GOT3 (cell line): ENCODE results near the gene AUTS2.

Experiments used
- DNase-seq: peaks from one replicate; lab custom pipeline; 2025; ENCODE audit warnings: mixed read lengths; lab: John Stamatoyannopoulos, UW

The AUTS2 gene

DNA sequence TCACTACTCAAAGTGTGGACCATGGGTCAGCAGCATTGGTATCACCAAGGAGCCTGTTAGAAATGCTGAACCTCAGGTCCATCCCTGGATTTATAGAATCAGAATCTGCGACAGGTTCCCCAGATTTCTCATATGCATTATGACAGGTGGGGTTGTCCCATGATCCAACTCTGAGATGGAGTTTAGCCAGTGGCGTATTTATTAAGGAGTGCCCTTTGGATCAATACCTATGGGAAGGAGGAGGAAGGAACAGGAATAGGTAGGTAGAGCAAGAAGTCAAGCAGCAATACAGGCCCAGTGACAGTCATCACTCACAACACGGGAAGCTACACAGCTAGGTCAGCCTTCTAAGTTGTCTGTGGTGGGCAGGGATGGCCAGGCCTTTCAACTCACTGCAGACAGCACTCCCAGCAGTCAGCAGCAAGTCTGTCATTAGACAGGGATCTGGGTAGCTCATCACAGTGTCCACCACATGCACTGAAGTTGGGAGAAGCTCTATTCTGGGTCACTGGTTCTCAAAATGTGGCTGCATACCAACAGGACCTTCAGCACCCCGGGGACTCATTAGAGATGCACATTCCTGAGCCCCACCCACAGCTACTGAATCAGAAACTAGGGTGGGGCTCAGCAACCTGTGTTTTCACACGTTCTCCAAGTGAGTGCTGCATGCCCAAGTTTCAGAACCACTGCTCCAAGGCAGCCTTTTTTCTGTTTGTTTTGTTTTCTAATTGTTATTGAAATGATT lies 1001.3 kb downstream of the AUTS2 start:
- DNase-seq: no peak

DNA sequence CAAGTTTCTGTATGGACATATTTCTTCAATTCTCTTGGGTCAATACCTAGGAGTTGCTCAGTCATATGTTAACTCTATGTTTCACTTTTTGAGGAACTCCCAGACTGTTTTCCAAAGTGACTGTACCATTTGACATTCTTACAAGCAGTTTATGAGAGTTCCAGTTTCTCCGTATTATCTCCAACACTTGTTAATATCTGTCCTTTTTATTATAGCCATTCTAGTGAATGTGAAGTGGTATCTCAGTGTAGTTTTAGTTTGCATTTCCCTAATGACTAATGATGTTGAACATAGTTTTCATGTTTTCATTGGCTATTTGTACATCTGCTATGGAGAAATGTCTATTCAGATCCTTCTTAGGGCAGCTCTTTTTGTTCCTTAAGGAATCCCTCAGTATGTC lies 1002.7 kb downstream of the AUTS2 start:
- no peak for DNase-seq

DNA sequence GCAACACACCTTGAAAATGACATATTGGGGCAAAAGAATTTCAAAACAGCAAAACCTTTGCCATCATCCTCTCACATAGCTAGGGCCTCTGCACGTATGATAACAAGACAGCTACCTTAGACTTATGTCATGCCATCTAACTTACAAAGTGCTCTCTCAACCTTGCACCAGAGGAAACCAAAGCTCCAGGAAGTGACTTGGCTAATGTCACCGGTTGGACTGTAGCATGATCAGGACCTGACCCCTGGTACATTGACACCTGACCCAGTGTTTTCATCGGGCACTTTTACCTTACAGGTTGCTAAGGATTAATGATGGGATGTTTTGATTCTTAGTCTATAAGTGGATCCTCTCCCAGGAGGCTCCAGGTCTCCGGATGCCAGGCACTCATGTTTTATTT lies 1003.8 kb downstream of the AUTS2 start:
- no peak for DNase-seq

DNA sequence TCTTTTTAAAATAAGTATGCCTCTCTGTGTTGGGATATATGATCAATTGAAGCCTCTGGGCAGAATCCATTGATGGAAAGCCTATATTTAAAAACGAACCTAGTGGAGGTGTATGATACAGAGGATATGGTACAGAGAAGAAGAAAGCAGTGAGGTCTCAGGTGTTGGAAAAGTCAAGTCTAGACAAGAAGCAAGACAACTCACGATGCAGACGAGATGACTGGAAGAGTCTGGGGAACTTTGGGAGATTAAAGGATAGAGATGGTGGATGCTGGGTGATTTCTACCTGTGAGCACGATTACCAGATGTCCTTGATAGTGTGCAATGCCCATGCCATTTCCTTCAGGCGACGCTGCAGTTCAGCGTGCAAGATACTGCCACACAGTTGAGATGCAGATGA lies 1009.0 kb downstream of the AUTS2 start:
- DNase-seq: no peak

DNA sequence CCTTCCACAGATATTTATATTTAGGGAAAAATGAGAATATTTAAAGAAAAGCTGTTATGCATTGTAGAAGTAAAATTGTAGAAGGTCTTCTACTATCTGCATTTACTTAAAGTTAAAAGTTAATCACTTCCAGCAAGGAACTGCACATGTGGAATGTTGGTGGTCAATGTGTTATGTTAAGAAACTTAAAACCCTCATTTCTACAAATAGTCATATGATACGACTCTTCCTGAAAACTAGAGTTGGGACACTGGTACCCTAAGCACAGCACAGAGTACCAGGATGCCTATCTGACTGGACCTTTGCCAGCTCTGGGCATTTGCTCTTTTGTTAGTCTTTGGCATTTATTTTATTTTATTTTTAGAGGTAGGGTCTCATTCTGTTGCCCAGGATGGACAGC lies 1009.5 kb downstream of the AUTS2 start:
- DNase-seq: no peak

DNA sequence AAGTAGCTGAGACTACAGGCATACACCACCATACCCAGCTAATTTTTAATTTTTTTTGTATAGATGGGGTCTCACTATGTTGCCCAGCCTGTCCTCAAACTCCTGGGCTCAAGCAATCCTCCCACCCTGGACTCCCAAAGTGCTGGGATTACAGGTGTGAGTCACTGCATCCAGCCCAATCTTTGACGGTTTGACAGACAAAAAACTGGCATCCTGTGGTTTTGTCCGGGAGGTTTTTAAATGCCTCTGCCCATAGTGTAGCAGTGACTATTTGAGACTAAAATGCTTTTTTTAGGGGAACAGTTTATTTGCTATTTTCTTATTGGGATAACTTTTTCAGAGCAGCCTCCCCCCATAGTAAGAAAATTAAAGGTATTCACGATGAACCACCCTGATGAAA lies 1010.0 kb downstream of the AUTS2 start:
- no peak for DNase-seq

DNA sequence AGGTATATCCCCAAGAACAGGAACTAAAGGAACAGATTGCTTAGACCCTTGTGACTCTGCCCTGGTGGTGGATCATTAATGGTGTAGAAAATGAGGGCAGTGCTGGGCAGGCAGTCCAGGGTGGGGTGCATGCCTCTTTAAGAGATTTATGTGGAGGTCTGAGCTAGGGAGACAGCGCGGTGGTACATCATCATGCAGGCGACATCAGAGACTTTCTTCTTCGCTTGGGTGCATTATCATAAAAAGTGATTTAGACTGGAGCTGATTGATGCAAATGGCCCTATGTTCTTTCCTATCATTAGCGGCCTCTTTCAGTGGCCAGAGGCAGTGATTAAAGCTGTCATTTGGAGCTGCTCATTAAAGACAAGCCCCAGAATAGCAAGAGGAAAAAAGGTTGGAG lies 1014.5 kb downstream of the AUTS2 start:
- no peak for DNase-seq

DNA sequence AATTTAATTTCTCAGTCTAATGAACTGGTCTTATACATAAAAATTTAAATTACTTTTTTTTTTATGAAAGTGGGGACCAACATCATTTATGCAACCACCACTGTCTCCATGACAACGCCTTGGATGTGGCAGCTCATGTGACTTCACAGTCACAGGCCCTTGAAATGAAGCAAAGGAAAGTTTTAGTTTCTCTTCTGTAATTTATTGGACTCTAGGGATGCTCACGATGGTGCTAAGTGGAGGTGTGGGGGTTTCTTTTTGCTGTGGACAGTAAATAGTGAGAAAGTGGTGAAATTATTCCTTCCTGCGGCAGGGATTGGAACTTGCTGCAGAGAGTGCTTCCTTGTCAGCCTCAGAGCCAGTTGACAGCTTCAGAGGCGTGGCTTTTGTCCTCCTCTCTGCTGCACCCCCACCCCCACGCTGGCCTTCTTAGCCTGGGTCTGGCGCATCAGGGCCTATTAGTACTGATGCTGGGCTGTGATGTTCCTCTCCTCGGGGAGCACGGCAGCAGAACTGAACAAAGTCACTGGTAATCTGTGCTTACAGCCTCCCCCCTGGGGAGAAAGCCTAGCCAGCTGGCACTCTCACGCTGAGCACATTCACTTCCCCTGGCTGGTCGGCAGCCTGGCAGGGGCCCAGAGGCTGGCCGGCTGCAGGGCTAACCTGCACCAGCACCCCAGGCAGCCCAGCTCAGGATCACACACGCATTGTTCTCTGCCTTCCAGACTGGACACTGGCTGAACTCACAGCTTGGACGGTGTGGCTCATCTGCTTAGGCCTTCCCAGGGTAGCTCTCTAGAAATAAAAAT lies 1016.2 kb downstream of the AUTS2 start:
- peak; percentile 42 for DNase-seq

DNA sequence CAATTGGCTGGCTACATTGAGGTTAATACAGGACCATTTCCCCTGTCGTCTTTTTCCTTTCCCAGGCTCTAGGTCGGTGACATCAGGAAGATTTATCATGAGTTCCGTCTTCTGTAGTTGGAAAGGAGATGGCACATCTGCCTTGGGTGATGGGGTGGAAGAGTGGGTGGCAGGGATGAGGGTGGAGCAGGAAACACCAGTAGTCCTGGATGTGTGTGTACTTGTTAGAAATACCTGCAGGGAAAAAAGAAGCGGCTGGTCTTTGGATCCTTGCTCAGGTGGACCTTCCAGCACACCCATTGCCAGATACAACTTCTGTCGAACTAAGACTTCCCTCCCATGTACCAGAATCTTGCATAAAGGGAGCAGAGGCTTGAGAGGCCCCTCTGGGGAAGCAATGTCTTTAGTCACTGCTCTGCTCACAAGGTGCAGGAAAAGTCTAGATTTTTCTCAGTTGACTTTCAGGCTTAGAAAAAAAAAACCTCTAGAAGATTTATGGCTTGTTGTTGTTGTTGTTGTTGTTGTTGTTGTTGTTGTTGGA lies 1016.9 kb downstream of the AUTS2 start:
- no peak for DNase-seq

DNA sequence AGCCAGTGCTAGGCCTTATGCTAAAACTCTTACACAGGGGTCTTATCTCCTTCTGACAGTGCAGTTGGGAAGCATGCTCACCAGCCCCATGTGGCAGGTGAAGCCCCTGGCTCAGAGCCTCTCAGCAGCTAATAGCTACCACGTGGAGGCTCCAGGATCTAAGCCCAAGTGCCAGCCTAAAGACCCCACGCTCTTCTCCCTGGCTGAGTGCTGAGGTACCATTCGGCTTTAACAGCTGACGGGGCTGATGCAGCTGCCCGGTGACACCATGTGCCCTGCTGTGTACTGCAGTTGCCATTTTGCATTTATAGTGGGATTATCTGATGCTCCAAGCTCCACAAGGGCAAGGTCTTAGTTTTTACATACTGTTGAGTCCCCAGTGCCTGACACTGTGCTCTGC lies 1017.9 kb downstream of the AUTS2 start:
- DNase-seq: no peak

DNA sequence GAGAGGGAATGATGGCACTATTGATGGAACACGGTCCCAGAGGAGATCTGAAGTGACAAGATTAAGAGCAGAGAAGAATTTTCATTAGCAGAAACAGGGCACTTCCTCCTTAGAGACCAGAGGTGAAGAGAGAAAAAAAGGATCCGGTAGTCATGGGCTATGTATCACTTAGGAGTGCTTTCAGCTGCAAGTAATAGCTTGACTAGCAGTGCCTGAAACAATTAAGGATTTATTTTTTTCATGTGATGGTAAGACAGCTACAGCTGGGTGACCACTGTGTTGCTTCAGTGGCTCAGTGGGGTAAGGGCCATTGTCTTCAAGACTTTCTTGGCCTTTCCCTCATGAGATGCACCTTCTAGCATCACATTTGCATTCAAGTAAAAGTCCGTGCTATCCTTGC lies 1018.5 kb downstream of the AUTS2 start:
- no peak for DNase-seq

DNA sequence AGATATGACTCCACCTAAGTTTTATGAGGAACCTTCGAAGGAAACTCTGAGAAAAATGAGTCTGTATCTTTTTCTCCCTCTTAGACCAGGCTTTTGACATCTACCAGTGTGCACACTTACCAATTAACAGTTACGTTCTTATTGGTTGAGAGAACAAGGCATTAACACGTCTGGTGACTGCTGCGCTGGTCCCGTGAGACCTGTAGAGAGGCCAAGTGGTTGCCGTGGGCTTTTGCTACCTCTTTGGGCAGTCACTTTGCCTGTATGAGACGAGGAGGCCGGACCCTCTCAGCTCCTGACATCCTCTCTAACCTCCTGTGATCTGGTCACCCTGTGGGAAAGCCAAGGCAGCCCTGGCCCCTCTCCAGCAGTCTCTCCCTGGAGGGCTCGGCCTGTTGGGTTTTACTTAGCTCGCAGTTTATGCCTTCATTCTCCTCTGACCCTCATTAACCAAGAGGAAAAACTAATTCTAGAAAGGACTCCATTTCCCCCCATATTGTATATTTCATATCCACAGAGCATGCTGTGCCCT lies 1019.8 kb downstream of the AUTS2 start:
- DNase-seq: no peak

DNA sequence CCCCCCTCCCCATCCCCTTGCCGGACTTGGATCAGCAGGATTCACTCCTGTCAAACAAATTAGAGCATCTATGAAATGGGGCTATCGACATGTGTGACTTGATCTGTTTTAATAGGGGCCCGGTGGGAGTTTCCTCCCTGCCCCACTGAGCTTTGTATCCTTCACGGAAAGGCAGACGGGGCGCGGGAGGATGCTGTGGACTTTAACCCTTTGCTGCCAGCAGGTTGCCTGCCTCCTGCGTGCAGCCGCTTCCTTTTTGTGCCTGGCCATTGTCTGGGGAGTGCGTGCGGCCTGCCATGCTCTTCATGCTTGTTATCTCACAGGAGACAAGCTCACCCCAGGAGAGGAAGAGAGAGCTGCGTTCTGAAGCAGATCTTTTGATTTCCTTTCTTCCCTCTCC lies 1020.9 kb downstream of the AUTS2 start:
- DNase-seq: no peak

DNA sequence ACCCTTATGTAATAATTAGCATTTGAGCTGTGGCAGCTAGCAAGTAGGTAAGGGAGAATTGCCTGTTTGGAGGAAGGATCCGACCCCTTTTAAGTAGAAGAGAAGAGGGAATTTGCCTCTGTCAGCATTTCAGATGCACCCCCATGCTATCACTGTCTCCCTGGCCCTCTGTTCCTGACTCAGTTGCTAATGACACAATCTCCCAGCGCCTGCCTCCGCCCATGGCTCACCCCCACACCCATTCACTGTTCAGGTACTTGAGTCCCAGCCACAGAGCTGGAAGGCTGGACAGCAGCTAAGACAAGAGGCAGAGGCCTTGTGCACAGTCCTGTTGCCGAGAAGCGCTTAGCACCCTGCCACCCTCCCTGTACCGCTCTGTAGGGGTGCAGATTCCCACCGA lies 1021.4 kb downstream of the AUTS2 start:
- no peak for DNase-seq

DNA sequence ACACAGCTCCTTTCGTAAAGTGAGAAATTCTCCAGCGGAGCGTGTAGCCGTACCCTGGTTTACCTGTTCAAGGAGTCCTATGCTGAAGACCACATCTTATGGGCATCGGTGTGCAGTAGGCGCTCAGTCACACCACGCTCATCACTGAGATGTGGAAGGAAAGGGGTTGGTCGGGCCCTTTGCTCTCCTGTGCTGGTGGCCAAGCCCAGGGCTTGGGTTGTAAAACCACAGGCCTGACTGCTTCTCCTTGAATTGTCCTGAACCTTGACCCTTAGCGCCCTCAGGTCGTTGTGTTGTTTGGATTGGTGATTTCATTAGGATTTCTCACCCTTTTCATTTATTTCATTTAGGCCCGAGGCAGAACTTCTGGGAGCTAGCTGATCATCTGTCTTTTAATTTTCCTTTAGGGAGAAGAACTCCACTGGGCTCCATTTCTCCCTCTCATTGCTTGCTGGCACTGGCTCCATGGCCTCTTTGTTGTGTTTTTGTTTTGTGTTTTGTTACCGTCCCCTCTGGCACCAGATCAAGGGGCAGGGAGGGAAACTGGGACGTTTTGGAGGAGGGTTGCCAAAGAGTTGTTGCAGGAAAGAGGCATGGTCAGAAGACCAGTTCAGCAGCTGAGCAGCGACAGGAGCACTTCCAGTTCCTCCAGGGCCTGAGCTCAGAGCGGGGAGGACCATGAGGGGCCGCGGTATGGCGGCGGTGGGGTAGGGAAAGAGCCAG lies 1022.2 kb downstream of the AUTS2 start:
- no peak for DNase-seq

DNA sequence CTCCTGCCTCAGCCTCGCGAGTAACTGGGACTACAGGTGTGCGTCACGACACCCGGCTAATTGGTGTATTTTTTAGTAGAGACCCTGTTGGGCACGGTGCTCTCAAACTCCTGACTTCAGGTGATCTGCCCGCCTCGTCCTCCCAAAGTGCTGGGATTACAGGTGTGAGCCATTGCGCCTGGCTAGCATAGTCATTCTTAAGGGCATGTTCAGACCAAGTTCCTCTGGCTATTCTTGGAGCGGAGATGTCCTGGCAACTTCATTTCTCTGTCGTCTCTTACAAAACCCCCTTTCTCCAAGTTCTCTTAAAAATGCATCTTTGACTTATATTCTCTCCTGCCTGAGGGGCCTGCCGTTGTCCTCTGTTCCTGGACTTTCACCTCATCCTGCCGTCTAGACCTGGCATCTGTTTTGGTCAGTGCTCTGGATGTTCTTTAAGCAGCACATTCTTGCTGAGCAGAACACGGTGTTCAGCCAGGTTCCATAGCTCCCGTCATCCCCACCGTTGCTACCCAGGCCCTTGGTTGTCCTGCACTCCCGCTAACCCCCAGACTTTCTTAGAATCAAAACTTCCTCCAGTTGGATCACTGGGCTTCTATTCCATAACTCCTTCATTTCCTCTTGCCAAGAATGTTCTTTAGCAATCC lies 1023.8 kb downstream of the AUTS2 start:
- no peak for DNase-seq

DNA sequence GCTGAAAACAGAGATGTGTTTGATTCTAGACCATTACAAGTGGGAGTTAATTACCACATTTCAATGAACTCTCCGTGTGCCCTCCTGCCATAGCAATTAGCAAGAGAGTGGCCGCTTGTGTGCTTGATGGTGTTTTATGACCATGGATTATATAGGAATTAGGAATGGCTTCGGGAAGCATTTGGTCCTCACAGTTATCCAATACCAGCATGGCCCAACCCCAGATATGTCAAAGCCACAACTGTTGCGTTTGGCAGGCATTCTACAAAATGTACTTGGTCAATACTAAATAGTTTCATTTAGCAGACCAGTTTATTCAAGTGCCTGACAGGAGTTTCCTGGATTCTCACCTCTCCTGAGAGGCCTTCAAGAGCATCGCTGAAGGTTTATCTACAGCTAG lies 1024.7 kb downstream of the AUTS2 start:
- DNase-seq: no peak

DNA sequence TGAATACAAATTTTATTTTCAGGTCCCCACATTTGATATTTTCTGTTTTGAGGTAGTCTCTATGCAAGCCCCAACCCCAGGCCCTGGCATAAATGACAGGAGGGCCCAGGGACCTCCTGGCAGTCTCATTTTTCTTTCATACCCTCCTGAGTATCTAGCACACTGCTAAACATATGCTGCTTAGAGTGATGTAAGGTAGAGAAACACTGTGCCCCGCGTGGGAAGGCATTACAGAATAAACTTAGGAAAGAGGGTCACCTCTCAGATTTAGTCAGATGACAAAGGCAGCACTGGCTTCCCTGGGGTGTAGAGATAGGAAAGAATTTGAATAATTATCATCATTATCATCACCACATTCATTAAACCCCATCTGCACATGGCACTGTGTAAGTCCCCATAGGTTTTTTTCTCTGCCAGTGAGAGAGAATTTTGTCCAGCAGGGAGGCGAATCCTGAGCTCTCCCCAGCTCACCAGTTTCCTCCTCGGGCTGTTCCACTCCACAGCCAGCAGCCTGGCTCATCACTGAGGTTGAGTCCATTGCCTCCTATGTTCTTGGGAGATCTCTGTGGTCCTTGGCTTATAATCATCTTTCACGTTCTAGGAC lies 1026.3 kb downstream of the AUTS2 start:
- no peak for DNase-seq

DNA sequence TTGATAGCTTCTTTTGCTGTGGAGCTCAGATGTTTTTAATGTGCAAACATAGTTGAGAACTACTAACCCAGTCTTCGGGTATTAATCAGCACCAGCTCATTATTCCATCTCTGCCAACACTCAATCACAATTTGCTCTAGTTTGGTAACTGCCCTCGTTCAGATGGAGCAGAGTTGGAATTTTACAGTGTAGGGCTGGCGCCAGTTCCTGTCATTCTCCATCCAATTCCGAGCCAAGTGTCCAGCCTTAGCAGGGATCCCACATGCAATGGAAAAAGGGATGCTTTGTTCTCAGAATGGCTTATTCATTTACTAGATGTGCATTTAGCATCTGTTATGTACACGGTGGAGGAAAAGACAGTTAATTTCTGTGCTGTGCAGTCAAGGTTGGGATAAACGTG lies 1029.2 kb downstream of the AUTS2 start:
- DNase-seq: no peak

DNA sequence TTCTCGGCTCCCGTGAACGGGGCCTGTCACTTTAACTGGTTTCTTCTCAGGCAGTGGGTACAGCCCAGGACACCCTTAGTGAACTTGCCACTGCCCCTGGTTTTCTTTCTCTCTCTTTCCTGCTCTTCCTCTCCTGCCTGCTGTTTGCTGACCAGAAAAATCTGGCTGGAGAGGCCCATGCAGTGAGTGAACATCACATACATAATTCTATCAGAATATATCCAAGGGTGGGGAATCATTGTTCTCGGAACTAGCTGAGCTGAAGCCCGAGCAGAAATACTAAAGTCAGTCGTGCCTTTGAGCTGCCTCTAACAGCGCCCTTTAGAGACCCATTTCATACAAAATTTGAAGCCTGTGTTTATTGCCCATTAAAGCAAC lies 1032.2 kb downstream of the AUTS2 start:
- DNase-seq: no peak

DNA sequence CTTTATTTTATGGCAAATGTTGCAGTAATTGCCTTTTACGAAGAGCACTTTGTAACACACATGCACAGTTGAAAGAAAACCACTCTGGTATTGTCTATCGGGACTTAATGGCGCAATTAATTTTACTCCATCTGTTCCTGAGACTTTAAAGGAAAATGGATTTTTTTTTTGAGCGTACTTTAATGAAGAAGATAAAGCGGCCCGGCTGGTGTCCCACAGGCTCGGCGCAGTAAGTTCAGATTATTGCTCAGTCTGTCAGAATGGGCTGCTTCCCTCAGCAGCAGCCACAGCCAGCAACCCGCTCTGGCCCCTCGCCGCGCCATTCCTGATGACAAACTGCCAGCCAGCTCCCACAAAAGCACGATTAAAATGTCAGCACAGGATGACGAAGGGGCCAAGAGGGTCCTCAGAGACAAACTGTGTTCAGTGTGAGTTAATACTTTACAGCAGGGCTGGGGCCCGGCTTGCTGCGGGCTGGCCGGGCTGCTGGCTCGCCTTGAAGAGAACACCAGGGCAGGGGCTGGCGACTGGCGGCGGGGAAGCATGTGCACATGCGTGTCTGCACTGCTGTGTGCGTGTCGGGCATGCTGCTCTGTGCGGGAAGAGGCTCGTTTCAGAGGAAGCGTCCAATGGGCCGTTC lies 1032.7 kb downstream of the AUTS2 start:
- DNase-seq: no peak
